Measurements from ENCODE around the gene SLC27A2.
A peak's percentile ranks its signal among the peaks of the same experiment; 100 is the strongest.

Gene SLC27A2

DNA sequence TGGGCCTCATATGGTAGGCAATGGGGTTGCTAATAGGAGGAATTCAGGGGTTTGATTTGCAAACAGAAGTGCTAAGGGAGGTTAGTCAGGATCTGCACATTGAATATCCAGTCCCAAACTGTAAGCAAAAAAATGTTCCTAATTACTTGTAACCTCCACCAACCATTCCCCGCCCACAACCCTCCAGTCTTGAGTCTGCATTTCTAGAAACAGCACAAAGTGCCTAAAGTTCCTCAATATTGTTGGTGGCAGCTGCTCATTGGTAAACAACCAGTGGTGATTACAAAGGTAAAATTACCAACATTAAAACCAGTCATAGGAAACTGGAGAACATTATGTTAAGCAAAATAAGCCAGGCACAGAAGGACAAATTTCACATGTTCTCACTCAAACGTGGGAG, 64.6 kb downstream of the SLC27A2 start:
- peaks cover 2% of the 10 kb centered on the region for H3K36me3 Mint-ChIP-seq (ENCODE audit: low read depth)
- DNase-seq (ENCODE audit: low spot score), result no peak
- no peak overlapping the region for H3K4me3 Mint-ChIP-seq
- no peak overlapping the region for H3K27ac Mint-ChIP-seq
- H3K4me1 Mint-ChIP-seq (ENCODE audit: low read depth), result peaks cover 52% of the 10 kb centered on the region
- no peaks in the 10 kb centered on the region for H3K27me3 Mint-ChIP-seq (ENCODE audit: low read depth)
- no peaks in the 10 kb centered on the region for H3K9me3 Mint-ChIP-seq

DNA sequence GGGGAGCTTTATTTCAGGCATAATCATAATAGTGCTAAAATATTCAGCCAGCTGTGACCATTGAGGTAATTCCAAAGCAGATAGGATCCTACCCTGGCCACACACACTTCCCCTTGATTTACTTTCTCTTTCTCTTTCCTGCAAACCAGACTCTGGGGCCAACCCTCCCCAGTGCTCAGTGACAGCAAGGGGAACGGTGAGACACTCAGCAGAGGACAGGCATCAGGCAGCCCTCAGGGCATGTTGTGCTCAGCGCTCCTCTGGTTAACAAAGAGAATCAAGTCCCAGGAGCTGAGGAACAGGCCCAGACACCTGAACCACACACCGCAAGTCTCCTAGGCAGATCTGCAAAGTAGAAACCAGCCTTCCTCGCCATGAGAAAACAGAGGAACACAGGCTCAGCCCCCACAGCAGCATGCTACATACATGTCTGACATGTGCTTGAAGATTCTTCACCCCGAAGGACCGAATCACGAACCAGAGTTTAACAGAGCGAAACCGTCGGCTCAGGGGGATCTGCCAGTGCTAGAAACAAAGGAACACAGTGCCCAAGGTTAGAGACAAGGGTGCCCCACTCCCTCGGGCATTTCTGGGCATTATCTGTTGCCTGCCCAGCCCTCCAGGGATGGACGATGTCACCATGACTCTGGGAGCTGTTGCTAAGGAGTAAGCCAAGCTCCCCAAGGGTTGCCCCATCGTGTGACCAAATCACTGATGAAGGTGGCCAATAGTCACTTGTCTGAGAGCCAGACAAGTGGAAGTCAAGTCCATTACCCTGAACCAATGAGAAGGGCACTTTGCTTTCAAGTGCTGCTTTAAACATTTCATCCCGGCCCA, 66.0 kb downstream of the SLC27A2 start:
- Mint-ChIP-seq H3K27me3 (ENCODE audit: low read depth) (no peaks in the 10 kb centered on the region), H3K27ac (peak overlapping the region; percentile 93), H3K36me3 (ENCODE audit: low read depth) (peaks cover 2% of the 10 kb centered on the region), H3K9me3 (no peaks in the 10 kb centered on the region), H3K4me1 (ENCODE audit: low read depth) (peaks cover 48% of the 10 kb centered on the region), H3K4me3 (peak overlapping the region; percentile 67)
- DNase-seq (ENCODE audit: low spot score), result peak; percentile 64

DNA sequence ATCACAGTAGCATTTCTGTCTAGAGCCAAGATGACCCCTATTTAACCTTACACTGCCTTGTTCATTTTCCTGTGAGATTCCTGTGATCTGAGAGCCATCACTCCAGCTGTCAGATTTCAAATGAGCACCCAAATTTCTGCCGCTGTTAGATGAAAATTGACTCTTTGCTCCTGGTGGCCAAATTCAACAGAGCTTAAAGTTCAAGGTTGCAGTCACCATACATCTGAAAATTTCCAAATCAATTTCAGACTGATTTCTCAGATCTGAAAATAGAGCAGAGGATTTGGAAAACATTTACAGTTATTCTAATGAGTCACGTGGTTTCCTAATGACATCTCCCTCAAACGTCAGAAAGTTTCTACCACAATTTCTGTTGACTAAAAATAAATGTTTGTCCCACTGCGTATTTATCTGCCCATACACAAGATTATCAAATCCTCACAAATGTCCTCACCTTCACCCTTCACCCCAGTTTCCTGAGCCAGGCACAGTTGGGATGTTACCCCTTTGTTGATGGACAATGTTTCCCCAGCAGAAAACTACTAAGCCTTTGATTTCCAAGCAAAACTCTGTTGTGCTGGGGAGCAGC, 67.1 kb downstream of the SLC27A2 start:
- DNase-seq (ENCODE audit: low spot score), result no peak
- no peaks in the 10 kb centered on the region for H3K9me3 Mint-ChIP-seq
- H3K4me1 Mint-ChIP-seq (ENCODE audit: low read depth), result peaks cover 47% of the 10 kb centered on the region
- peaks cover 2% of the 10 kb centered on the region for H3K36me3 Mint-ChIP-seq (ENCODE audit: low read depth)
- H3K27me3 Mint-ChIP-seq (ENCODE audit: low read depth), result no peaks in the 10 kb centered on the region
- peak overlapping the region; percentile 93 for H3K27ac Mint-ChIP-seq
- peak overlapping the region; percentile 67 for H3K4me3 Mint-ChIP-seq

DNA sequence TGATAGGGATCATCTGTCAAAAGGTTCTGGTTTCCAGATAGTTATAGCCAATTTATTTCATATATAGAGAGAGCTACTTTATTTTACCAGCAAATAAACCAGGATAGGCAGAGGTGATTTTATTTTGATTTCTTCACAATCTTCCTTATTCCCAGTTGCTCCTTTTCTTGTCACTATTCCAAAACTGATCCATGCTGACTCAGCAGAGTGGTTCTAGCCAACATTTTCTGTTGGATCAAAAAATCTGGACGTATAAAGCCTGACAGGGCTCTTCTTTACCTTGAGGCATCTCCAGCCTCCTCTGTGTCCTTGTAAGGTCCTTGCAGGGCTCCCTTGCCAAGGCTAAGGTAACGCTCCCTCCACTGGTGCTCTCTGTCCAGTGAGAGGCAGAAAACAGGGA, 67.7 kb downstream of the SLC27A2 start:
- Mint-ChIP-seq H3K9me3 (no peaks in the 10 kb centered on the region), H3K4me3 (peak overlapping the region; percentile 67), H3K36me3 (ENCODE audit: low read depth) (no peaks in the 10 kb centered on the region), H3K27ac (peak overlapping the region; percentile 93), H3K4me1 (ENCODE audit: low read depth) (peaks cover 47% of the 10 kb centered on the region), H3K27me3 (ENCODE audit: low read depth) (no peaks in the 10 kb centered on the region)
- no peak for DNase-seq (ENCODE audit: low spot score)

DNA sequence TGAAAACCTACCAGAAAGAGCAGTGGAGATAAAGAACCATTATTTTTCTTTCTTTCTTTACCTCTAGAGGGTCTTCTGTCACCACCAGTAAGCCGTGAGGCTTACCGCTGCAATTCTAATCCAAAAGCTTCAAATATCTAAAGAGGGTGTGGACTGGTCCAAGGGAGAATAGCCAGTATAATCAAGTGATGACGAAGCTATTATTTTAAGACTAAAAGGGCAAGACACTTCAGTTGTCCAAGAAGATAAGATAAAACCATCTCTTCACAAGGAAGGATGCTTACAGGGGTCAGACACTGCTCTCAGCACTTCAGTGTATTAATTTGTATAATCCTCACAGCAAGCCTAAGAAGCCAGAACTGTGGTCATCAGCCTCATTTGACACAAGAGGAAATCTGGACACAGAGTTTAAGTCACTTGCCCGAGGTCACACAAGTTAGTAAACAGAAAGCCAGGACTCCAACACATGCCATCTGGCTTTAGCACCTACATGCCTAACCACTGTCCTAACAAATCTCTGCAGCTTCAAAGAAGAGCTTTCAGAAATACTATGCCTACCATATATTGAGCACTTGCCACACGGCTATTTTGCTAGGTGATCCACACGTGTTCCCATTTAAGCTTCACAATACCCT, 68.9 kb downstream of the SLC27A2 start:
- peaks cover 55% of the 10 kb centered on the region for H3K4me1 Mint-ChIP-seq (ENCODE audit: low read depth)
- no peak overlapping the region for H3K27ac Mint-ChIP-seq
- H3K4me3 Mint-ChIP-seq, result no peak overlapping the region
- DNase-seq (ENCODE audit: low spot score), result no peak
- H3K9me3 Mint-ChIP-seq, result no peaks in the 10 kb centered on the region
- no peaks in the 10 kb centered on the region for H3K36me3 Mint-ChIP-seq (ENCODE audit: low read depth)
- H3K27me3 Mint-ChIP-seq (ENCODE audit: low read depth), result no peaks in the 10 kb centered on the region

DNA sequence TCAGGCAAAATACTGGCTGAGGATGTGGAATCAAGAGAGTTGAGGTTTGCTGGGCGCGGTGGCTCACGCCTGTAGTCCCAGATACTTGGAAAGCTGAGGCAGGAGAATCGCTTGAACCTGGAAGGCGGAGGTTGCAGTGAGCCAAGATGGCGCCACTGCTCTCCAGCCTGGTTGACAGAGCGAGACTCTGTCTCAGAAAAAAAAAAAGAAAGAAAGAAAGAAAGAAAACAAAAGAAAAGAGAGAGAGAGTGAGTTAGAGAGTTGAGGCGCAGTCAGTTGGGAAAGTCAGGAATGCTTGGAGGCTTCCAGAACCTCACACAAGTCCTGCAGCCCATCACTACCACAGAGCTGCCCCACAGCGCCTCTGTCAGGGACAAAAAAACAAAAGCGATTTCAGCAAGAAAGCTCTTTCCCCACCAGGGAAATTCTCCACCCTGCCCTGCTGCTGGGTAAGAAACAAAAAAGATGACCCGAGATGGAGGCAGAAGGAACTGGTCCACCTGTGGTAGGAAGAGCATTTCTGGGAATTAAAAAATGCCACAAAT, 69.7 kb downstream of the SLC27A2 start:
- no peaks in the 10 kb centered on the region for H3K36me3 Mint-ChIP-seq (ENCODE audit: low read depth)
- no peak overlapping the region for H3K4me3 Mint-ChIP-seq
- no peak for DNase-seq (ENCODE audit: low spot score)
- H3K27me3 Mint-ChIP-seq (ENCODE audit: low read depth), result no peaks in the 10 kb centered on the region
- H3K27ac Mint-ChIP-seq, result no peak overlapping the region
- H3K4me1 Mint-ChIP-seq (ENCODE audit: low read depth), result peaks cover 58% of the 10 kb centered on the region
- no peaks in the 10 kb centered on the region for H3K9me3 Mint-ChIP-seq

DNA sequence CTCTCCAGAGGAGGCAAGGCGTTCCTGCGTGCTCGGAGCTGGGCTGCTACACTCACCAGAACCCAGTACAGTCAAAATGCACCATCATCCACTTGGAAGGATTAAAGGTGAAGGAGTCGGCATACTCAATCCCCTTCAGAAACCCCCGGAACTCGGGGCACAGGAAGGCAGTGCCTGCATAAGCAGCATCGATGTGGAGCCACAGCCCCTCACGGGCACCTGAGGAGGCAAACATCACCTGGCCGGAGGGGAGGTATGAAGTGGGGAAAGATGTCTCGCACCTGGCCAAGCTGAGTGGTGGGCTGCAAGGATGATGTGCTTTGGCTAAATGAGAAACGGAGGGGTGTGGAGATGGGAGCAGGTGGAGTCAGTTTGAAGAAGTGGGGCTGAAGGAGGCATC, 70.6 kb downstream of the SLC27A2 start:
- no peak overlapping the region for H3K4me3 Mint-ChIP-seq
- no peaks in the 10 kb centered on the region for H3K9me3 Mint-ChIP-seq
- peaks cover 57% of the 10 kb centered on the region for H3K4me1 Mint-ChIP-seq (ENCODE audit: low read depth)
- H3K27ac Mint-ChIP-seq, result no peak overlapping the region
- no peaks in the 10 kb centered on the region for H3K36me3 Mint-ChIP-seq (ENCODE audit: low read depth)
- H3K27me3 Mint-ChIP-seq (ENCODE audit: low read depth), result no peaks in the 10 kb centered on the region
- DNase-seq (ENCODE audit: low spot score), result no peak

DNA sequence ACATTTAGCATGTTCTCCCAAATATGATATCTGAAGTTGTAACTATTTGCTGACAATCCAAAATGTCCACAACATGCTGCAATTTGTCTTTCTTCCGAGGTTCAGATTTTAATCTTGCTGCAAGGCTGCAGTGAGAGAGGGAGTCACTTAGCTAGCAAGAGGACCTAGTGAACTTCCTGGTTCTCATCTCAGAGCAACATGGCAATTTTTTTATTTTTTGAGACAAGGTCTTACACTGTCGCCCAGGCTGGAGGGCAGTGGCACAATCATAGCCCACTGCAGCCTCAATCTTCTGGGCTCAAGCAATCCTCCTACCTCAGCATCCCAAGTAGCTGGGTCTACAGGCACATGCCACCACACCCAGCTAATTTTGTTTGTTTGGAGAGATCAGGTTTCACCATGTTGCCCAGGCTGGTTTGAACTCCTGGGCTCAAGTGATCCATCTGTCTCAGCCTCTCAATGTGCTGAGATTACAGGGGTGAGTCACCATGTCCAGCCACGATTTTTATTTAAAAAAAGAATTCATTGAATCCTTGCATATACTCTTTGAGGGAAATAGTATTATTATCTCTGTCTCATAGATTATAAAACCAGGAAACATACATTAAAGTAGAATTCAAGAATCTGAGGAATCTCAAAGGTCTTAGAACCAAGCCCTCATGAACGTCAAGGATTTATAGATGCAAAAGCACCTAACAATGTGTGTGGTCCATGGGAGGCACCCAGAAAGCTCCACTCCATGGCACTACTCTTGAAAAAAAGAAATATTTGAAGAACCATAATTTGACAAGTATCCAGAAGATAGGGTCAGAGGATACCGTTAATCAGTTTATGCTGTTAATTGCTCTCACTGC, 74.4 kb downstream of the SLC27A2 start:
- DNase-seq (ENCODE audit: low spot score), result no peak
- Mint-ChIP-seq H3K4me1 (ENCODE audit: low read depth) (peaks cover 56% of the 10 kb centered on the region), H3K9me3 (no peaks in the 10 kb centered on the region), H3K4me3 (no peak overlapping the region), H3K27me3 (ENCODE audit: low read depth) (no peaks in the 10 kb centered on the region), H3K27ac (peak overlapping the region; percentile 4), H3K36me3 (ENCODE audit: low read depth) (no peaks in the 10 kb centered on the region)

DNA sequence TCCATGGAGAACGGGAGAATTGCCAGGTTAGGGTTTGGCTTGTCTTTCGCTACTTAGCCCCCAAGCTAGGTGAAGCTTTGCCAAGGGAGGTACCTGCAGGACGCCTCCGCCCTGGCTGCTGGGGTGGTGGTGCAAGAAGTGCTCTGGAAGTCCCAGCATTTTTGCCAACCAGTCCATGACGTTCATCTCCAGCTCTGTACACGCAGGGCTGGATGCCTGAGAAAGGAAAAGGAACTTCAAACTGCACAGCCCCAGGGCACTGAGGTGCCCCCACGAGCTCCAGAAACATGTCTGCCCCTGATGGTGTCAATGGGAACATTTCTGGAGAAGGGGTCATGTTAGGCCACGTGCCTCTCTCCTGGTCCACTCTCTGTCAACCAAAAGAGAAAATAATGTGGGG, 75.3 kb downstream of the SLC27A2 start:
- Mint-ChIP-seq H3K9me3 (no peaks in the 10 kb centered on the region), H3K4me3 (no peak overlapping the region), H3K4me1 (ENCODE audit: low read depth) (peaks cover 61% of the 10 kb centered on the region), H3K27me3 (ENCODE audit: low read depth) (no peaks in the 10 kb centered on the region), H3K27ac (peak overlapping the region; percentile 46), H3K36me3 (ENCODE audit: low read depth) (no peaks in the 10 kb centered on the region)
- no peak for DNase-seq (ENCODE audit: low spot score)

DNA sequence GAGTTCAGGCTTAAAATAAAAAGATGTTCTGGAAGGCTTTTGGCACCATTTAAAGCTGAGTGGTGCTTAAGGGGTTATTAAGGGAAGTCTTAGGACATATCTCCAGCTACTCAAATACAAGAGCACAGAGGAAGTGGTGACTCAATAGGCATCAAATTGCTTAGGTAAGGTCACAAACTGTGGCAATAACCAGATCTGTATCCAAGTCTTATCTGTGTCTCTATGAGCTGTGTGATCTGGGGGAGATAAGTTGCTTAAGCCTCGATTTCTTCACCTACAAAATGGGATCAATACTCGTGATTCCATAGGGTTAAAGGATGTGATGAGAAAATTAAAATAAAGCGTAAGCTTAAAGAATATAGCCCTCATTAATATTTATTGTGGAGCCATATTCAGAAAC, 75.9 kb downstream of the SLC27A2 start:
- H3K36me3 Mint-ChIP-seq (ENCODE audit: low read depth), result no peaks in the 10 kb centered on the region
- H3K4me1 Mint-ChIP-seq (ENCODE audit: low read depth), result peaks cover 64% of the 10 kb centered on the region
- no peaks in the 10 kb centered on the region for H3K27me3 Mint-ChIP-seq (ENCODE audit: low read depth)
- DNase-seq (ENCODE audit: low spot score), result no peak
- no peaks in the 10 kb centered on the region for H3K9me3 Mint-ChIP-seq
- peak overlapping the region; percentile 24 for H3K27ac Mint-ChIP-seq
- no peak overlapping the region for H3K4me3 Mint-ChIP-seq

DNA sequence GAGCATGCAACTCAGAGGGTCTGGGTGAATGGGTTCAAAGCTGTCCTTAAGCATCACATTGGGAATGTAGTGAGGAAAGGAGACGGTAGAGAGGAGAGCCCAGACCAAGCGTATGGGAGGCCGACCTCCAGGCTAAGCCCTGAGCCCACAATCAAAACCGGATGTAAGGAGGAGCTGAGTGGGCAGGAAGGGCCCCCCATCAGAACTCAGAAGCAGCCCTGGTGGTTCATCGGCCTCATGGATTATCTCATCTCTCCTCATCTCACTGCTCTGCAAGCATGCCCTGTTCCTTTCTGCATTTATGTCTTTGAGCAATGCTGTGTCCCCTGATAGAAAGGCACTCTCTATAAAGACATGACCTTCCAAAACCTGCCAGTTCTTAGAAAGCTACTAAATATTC, 77.3 kb downstream of the SLC27A2 start:
- no peaks in the 10 kb centered on the region for H3K36me3 Mint-ChIP-seq (ENCODE audit: low read depth)
- H3K4me1 Mint-ChIP-seq (ENCODE audit: low read depth), result peaks cover 72% of the 10 kb centered on the region
- DNase-seq (ENCODE audit: low spot score), result no peak
- no peaks in the 10 kb centered on the region for H3K27me3 Mint-ChIP-seq (ENCODE audit: low read depth)
- peak overlapping the region; percentile 46 for H3K4me3 Mint-ChIP-seq
- peak overlapping the region; percentile 82 for H3K27ac Mint-ChIP-seq
- H3K9me3 Mint-ChIP-seq, result no peaks in the 10 kb centered on the region

DNA sequence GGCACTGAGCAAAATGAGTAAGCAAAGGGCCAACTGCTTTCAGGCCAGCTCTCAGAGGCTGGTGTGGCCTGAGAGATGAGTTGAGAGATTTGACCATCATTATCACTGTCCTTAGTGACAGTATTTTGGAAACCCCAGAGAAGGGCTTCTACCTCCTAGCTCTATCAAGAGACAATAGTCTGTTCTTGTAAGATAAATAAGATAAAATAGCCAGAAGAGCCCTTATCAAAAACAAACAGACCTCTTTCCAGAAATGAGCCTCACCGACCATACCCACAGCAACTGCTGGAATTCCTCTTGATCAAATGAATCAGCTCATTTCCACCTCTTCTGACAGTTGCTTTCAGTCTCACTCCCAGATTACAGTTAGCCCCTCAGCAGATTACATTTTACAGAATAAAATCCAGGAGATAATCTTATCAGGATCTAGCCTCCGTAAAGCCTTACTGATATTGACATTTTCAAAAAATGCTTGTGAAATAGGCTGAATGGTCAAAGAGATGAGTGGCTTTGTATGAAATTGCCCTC, 79.0 kb downstream of the SLC27A2 start:
- peak; percentile 54 for DNase-seq (ENCODE audit: low spot score)
- Mint-ChIP-seq H3K4me3 (peak overlapping the region; percentile 50), H3K27ac (peak overlapping the region; percentile 90), H3K9me3 (no peaks in the 10 kb centered on the region), H3K27me3 (ENCODE audit: low read depth) (no peaks in the 10 kb centered on the region), H3K4me1 (ENCODE audit: low read depth) (peaks cover 67% of the 10 kb centered on the region), H3K36me3 (ENCODE audit: low read depth) (no peaks in the 10 kb centered on the region)

DNA sequence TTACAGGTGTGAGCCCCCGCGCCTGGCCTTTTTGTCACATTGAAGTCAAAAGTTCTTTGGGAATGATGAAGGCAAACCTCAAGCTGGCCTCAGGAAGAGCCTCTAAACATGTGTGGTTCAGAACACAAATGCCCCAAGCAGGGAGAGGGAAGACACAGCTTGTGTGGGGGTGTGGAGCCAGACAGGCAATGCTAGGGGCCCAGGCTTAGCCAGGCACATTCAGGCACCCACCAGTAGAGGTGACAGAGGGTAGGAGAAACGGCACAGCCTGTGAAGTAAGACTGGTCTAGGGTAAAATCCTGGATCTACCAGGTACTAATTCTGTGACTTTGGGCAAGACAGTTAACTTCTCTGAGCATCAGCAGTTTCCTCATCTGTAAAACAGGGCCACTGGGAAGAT, 80.0 kb downstream of the SLC27A2 start:
- Mint-ChIP-seq H3K4me3 (peak overlapping the region; percentile 40), H3K27ac (peak overlapping the region; percentile 90), H3K36me3 (ENCODE audit: low read depth) (no peaks in the 10 kb centered on the region), H3K27me3 (ENCODE audit: low read depth) (no peaks in the 10 kb centered on the region), H3K4me1 (ENCODE audit: low read depth) (peaks cover 59% of the 10 kb centered on the region), H3K9me3 (peaks cover 2% of the 10 kb centered on the region)
- no peak for DNase-seq (ENCODE audit: low spot score)
